GM18868 (cell line): ENCODE results near the gene KRTAP10-10.
"Not testable (repeated sequence)": the region's sequence is repeated elsewhere in the genome, so short reads cannot be mapped to it uniquely, and the experiment has no call there.

Source experiments
- ATAC-seq: cut with Tn5 transposase; IDR thresholded peaks from one replicate; pipeline ENCODE4 v1.9.1; 2021; ENCODE audit warnings: mild to moderate bottlenecking, moderate library complexity; ENCODE audit not compliant: unreplicated experiment

The KRTAP10-10 gene

DNA sequence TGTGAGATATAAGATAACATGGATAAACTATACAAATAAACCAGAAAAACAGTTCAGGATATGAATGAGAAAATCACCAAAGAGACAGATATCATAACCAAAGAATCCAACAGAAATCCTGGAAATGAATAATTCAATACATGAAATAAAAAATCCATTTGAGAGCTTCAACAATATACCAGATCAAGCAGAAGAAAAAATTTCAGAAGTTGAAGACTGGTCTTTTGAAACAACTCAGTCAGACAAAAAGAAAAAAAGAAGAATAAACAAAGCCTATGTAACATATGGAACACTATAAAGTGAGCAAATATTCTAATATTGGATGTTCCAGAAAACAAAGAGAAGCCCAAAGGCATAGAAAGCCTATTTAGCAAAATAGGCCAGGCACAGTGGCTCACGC is 34.8 kb downstream of the KRTAP10-10 start:
- no peak for ATAC-seq

DNA sequence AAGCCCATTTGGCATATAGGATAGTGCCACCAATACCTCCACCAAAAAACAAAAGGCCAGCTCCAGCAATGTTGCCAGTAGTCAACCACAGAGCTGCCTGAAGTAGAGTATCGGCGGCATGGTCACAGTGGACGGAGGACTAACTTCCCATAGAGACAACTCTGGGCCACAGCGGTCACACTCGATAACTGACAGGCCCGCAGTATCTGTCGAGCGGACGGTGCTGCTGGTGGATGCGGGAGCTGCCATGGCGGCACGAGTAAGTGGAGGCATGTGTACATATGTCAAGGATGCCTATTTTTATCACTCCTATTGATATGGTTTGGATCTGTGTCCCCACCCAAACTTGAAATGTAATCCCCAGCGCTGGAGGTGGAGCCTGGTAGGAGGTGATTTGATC is 40.7 kb downstream of the KRTAP10-10 start:
- ATAC-seq: no peak

DNA sequence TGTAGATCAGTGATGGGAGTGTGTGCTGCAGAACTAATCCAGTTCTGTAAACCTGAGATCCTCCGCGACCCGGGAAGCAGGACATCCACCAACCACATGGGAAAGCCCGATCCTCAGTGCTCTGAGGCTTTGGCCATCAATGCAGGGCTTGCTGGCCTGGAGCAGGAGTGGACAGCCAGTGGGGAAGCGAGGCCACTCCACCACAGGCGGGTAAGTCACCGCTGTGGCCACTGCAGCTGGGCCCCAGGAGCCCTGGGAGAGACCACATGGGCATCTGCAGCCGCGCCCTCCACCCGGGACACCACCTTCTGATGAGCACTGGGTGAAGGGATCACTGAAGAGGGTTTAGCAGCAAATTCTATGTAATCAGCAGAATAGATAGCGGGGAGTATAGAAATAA is 44.0 kb downstream of the KRTAP10-10 start:
- no peak for ATAC-seq

DNA sequence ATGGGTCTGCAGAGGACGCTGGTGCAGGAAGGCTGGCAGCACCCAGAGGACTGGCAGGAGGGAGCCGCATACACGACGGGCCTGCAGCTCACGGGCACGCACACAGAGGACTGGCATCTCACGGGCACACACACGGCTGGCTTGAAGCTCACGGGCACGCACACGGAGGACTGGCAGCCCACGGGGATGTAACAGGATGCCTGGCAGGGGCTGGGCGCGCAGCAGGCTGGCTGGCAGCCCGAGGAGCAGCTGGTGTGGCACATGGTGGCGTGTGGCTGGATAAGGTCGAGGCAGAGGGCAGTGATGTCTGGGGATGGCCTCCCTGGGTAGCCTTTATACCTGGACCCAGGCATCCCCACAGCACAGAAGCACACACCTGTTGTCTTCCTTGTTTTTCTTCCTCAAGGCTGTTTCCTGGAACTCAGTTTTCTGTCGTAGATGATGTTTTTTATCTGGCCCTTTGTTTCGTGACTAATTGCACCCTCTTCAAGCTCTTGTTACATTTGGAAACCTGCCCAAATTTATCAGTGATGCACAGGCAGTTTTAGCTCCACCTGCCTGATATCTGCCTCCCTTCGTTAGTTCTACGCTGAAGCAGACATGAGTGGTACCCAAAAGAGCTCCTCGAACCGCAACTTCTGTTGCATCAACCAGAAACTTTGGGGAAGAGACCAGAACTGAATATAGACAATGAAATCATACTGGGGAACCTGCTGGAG is 44.9 kb downstream of the KRTAP10-10 start, which contains the start of gene KRTAP12-1:
Gene KRTAP12-1 (minus strand): TSS at position 303 of the 719 bp plus-strand sequence. CDS start 40 bp downstream, at position 263.
- ATAC-seq: no peak

DNA sequence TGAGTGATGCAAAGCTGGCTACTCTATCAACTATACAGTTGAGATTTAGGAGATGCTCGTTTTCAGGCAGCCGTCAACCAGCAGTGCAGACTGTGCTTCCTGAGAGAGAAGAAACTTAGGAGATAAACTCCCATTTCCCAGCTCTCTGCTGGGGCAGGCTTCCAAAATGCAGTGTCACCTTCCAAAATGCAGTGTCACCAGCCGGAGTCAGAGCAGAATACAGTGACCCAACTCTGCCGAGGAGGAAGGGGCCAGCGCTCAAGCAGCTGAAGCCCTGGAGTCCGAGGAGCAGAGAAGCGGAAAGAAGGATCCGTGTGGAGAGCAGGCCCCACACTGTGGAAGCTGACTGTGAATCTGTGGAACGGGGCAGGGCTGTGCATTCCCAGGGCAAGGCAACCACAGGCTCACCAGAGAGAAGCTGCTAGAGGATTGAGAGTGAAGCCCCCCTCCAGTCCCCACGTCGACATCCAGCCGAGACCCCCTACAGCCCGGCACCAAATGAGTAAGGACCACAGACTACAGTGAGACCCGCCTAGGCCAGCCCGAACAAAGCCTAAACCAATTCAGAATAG is 45.5 kb downstream of the KRTAP10-10 start:
- ATAC-seq: no peak

DNA sequence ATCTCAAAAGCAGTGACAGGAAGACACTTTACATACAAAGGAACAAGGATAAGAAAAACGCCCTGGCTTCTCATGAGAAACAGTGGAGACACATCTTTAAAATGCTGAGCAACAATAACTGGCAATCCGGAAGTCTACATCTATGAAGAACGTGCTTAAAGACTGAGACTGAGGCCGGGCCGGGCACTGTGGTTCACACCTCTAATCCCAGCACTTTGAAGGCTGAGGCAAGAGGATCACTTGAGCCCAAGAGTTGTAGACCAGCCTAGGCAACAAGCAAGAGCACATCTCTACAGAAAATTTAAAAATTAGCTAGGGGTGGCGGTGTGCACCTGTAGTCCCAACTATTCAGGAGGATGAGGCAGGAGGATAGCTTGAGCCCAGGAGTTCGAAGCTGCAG is 46.9 kb downstream of the KRTAP10-10 start:
- no peak for ATAC-seq

DNA sequence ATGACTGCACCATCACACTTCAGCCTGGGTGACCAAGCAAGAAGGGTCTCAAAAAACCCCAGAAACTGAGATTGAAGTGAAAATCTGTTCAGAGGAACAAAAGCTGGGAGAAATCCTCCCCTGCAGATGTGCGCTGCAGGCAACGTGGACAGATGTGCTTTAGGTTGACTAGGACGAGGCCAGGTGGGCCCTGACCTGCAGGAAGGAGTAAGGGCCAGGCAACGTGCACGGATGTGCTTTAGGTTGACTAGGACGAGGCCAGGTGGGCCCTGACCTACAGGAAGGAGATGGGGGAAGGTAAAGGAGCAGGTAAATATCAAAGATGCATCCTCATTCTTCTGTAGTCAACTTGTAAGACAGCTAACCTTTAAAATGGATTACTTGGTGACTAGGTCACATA is 47.3 kb downstream of the KRTAP10-10 start:
- ATAC-seq: no peak

DNA sequence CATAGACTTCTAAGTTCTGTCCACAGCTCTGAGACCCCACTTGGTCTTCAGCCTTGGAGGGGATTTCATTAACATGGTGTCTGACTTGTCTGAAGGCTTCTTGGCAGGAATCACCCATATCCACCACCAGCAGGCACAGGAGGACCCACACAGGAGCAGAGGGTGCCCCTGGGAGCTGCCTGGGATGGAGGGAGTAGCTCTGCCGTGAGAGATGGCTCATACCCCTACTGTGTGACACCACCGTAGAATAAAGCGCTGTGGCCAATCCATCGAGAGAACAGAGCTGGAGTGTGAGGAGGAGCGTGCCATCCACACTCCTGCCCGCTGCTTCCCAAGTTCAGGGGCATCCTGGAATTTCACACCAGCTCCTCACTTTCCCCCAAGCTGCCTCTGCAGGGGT is 47.9 kb downstream of the KRTAP10-10 start:
- ATAC-seq: not testable (repeated sequence)

DNA sequence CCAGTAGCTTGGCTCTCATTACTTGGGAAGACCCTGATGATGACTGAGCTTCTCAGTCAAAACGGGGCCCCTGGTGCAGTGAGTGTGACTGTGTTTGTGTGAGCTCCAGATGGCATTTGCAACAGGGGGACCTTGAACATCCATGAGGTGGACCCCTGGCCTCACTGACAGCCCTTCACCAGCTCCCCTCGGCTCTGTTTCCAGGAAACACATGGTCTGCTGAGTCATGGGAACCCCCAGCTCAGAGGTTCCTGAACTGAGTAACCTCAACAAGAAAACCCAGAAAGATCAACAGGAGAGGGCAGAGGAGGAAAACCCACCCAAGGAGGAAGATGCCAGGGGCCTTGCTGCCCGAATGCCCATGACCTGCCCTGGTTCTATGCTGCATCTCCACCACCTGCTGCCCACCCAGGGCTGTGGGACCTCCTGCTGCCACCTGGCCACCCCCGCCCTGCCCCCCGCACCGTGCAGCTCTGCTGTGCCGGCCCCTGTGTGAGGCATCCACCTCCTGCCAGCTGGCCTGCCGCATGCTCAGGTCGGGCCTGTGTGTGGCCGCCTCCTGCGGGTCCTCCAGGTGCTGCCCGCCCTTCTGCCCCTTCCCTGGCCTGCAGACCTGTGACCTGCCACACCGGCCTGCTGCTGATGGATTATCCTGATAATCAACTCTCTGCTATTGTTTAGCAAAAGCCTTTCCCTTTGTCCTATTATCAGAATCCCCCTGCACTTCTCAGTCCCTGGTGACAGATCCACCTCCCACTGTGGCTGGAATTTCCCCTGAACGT is 49.0 kb downstream of the KRTAP10-10 start:
- no peak for ATAC-seq

DNA sequence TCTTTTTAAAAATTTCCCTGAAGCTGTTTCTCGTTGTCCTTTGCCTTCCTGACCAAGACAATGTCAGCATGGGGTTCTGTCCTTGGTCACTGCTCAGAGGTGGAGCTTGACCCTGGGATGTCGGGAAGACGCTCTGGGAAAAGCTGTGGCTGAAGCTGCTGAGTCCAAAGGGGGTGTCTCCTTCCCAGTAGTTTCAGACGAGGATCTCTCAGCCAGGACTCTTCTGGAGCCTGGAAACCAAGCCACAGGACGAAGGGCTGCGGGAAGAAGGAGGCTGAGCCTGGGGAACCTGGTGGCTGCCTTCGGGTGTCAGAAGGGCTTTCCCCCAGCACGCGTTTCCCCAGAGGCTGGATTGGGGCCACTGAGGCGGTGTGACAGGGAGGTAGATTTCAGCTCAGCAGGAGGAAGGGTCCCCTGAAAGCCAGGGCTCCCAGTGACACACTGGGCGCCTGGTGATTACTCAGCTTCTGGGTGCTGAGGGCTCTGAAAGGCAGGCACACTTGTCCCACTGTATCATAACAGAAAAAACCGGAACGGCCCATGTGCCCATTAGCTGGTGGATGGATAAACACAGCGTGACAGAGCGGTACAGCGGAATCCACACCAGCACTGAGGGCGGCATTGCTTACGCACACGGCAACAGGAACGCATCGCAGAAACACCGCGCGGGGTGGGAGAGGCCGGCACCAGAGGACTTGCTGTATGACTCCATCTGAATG is 49.8 kb downstream of the KRTAP10-10 start:
- no peak for ATAC-seq

DNA sequence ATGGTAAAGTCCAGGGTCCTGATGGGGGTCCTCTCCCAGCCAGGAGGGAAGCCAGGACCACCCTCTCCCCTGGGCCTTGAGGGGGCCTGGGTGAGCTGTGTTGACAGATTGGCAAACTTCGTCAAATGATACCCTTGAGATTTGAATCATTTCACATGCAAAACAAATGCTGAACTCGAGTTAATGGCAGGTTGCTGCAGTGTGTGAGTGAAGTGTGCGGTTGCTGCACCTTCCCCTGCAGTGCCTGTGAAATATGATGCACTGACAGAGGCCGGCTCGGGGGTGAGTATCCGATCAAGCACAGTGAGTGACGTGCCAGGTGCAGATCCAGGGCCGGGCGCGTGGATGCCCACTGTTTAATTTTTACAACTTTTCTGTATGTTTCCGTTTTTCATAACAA is 50.5 kb downstream of the KRTAP10-10 start:
- no peak for ATAC-seq
